DMS114 treated with DMSO at 0.1 percent for 48 hours (cell line): Measurements from ENCODE around the gene FAM83D.

Experiments
- DNase-seq: peaks from one replicate; lab custom pipeline; 2025; ENCODE audit not compliant: unreplicated experiment; lab: John Stamatoyannopoulos, UW

FAM83D gene

DNA sequence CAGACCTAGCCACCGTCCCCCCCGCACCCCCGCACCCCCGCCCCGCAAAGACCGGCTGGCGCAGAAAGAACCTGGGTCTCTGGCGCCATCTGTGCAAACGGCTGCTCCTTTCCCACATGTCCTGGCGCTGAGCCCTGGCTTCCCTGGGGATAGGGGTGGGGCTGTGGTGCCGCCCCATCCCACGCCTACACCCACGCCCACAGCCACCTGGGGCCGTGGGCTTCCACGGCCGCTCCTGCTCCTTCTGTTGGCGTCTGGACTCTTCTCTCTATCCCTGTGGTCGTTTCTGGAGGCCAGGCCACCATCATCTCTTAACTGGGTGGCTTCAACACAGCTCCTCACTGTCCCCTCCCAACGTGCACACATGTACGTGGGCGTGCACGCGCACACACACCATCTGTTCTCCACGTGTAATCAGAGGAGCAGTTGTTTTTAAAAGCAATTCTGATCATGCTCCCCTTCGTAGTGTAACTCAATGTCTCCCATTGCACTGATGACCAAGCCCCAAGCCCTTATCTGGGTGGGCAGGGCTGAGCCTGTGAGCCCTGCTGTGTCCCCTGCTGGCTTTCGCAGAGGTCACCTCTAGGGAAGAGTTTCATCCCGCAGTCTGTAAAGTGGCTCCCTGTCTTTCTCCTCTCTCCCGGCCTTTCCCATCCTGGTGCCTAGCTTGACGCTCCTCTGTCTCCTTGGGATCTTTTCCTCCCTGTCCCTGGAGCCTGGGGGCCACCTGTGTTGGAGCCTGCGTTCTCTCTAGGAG is 31.9 kb upstream of the FAM83D start:
- no peak for DNase-seq

DNA sequence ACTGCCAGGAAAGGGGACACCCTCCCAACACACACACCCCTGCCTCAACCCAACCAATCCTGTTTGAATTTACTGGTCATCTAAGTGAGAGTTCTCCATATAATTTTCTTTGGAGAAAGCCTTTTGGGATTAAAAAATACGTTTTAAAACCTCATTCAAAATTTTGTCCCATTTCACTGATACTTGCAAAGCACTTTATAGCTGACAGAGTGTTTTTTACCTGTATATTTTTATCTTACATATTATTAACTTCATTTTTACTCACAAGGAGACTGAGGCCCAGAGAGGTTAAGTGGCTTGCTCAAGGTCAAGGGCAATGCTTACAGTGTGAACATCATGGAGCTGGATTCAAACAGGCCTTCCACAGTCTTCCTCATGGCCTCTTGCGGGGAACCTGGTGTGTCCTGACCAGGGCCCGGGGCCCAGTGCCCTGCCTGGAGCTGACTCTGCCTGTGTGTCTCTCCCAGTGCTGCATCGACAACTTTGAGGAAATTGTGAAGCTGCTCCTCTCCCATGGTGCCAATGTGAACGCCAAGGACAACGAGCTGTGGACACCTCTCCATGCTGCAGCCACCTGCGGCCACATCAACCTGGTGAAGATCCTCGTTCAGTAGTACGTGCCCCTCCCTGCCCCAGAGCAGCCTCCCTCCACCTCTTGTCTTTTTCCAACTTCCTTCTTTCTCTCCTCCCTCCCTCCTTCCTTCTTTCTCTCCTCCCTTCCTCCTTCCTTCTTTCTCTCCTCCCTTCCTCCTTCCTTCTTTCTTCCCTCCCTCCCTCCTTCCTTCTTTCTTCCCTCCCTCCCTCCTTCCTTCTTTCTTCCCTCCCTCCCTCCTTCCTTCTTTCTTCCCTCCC is 30.9 kb upstream of the FAM83D start:
- DNase-seq = no peak

DNA sequence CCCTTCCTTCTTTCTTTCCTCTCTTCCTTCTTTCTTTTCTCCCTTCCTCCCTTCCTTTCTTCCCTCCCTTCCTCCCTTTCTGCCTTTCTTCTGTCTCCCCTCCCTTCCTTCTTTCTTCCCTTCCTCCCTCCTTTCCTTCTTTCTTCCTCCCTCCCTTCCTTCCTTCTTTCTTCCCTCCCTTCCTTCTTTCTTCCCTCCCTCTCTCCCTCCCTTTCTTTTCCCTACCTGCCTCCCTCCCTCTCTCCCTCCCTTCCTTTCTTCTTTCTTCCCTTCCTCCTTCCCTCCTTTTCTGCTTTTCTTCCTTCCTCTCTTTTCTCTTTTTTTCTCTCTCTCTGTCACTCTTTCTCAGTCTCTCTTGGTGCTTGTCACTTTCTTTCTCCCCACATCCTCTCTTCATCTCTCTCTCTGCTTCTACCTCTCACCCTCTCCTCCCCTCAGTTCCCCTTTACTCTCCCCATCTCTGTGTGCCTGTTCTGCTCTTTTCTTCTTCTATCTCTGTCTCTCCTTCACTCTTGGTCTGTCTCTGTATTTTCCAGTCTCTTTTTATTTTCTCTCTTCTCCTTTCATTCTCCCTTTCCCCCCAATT is 30.1 kb upstream of the FAM83D start:
- no peak for DNase-seq

DNA sequence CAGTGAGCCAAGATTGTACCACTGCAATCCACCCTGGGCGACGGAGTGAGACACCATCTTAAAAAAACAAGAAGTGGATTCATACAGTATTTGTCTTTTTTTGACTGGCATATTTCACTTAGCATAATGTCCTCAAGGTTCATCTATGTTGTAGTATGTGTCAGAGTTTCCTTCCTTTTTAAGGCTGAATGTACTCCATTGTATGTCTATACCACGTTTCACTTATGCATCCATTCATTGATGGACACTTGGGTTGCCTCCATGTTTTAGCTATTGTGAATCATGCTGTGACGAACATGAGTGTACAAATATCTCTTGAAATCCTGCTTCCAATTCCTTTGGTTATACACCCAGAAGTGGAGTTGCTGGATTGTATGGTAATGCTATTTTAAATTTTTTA is 28.9 kb upstream of the FAM83D start:
- no peak for DNase-seq

DNA sequence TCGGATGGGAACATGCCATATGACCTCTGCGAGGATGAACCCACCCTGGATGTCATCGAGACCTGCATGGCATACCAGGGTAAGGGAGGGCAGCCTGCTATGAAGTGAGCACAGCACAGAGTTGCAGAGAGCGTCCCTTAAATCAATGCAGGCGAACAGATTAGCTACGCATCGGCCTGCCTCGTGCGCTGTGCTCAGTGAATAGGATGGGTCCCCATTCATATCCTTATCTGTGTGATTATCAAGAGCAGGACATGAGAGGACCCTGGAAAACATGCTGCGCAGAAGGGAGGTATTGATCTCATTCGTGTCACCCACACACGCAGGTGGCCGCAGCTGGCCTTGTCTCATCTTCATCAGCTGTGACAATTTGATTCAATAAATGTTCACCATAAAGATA is 25.6 kb upstream of the FAM83D start:
- no peak for DNase-seq

GRCh38 chr20:38902601-38903000 is 23.6 kb upstream of the FAM83D start:
- no peak for DNase-seq

DNA sequence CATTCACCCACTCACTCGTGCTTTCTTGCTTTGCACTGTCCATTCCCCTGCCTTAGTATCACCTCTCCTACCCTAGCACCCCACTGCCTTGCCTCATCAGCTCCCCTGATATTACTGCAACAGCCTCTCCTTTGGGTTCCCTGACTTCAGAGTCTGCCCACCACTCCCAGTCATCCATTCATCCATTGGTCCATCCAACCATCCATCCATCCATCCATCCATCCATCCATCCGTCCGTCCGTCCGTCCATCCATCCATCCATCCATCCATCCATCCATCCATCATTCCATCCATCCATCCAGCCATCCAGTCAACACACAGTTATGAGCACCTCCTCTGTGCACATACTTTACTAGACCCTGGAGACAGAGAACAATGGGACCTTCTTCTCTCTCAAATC is 22.9 kb upstream of the FAM83D start:
- DNase-seq = no peak

GRCh38 chr20:38905375-38905774 is 20.8 kb upstream of the FAM83D start:
- no peak for DNase-seq

DNA sequence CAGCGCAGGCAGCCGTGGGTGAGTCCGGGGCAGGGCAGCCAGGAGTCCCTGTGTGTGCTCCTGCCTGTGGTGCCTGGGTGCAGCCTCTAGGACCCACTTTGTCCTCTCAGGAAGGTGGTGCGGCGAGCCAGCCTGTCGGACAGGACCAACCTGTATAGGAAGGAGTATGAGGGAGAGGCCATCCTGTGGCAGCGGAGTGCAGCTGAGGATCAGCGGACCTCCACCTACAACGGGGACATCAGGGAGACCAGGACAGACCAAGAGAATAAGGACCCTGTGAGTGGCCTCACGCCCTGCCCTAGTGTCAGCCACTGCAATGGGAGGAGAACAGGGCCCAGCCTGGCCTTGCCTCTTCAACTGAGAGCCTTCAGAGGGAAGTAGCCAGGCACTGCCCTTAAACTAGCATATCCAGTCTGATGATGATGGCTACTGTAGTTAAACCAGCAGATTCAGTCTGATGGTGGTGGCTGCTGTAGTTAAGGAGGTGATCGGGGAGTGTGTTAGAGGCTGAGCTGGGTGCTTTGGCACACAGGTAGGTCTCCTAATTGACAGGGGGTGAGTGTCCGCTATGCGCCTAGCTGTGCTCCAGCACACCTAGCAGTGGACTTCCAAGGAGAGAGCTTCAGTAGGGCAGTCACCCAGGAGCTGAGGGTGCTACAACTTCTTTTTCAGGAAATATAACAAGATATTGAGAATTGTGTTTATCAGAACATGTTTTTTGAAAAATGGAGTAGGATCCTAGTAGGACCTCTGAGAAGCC is 18.1 kb upstream of the FAM83D start:
- no peak for DNase-seq

DNA sequence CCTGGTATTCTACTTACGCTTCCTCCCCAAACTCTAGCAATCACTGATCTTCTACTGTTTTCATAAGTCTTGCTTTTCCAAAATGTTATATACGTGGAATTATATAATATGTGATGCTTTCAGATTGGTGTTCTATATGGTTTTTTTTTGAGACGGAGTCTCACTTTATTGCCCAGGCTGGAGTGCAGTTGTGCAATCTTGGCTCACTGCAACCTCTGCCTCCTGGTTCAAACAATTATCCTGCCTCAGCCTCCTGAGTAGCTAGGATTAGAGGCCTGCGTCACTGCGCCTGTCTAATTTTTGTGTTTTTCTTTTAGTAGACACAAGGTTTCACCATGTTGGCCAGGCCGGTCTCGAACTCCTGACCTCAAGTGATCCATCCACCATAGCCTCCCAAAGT is 10.9 kb upstream of the FAM83D start:
- no peak for DNase-seq

GRCh38 chr20:38917657-38918056 is 8.6 kb upstream of the FAM83D start:
- DNase-seq = no peak

DNA sequence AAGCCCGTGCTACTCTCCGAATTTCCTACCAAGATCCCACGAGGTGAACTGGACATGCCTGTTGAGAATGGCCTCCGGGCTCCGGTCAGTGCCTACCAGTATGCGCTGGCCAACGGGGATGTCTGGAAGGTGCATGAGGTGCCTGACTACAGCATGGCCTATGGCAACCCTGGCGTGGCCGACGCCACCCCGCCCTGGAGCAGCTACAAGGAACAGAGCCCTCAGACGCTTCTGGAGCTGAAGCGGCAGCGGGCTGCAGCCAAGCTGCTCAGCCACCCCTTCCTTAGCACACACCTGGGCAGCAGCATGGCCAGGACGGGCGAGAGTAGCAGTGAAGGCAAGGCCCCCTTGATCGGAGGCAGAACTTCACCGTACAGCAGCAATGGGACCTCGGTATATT is 8.0 kb upstream of the FAM83D start:
- DNase-seq = no peak

DNA sequence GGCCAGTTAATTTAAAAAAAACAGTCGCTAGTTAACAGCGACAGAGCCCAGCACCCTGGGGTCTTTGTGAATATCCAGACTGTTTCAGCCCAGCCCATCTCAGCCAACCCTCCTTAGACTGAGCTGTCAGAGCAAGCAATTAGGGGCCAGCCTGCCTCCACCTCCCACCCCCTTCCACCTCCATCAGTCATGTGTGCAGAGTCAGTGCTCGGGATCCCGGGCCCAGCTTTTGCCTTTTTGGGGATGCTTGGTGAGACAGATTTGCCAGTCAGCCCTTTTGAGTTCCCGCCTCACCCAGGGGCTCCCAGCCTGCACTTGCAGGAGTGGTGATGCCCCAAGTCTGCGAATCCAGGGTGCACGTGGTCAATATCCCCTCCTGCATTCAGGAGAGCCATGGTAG is 6.5 kb upstream of the FAM83D start:
- no peak for DNase-seq

DNA sequence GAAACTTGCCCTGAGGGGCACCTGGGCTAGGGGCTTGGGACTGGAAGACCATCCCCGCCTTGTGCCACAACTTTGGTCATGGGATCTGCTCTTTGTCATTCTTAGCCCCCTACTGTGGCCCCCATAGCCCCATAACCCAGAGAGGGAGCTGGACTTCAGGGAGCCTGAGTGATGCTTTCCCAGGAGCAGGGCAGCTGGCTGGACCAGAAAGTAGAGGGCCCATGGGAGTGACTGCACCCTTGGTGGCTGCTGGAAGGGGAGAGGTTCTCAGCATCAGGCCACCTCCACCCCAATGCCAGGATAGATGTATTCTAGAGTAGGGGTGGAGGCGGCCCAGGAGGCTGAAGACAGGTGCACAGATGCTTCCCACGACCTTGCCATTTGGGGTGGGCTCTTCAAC is 5.8 kb upstream of the FAM83D start:
- no peak for DNase-seq

- DNase-seq = no peak
Observed at GRCh38 chr20:38920851-38921250, 5.4 kb upstream of the FAM83D start.

DNA sequence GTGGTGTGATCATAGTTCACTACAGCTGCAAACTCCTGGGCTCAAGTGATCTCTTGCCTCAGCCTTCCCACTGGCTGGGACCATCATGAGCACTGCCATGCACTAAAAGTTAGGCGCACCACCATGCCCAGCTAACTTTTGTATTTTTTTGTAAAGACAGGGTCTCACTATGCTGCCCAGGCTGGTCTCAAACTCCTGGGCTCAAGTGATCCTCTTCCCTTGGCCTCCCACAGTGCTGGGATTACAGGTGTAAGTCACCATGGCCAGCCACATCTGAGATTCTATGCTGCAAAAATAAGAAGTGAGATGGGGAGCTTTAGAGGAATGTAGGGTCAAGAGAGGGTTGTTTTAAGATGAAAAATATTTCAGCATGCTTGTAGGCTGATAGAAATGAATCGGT is 1.5 kb upstream of the FAM83D start:
- DNase-seq = no peak

- no peak for DNase-seq
Observed at GRCh38 chr20:38926934-38927616, 858 bp downstream of the FAM83D start.

DNA sequence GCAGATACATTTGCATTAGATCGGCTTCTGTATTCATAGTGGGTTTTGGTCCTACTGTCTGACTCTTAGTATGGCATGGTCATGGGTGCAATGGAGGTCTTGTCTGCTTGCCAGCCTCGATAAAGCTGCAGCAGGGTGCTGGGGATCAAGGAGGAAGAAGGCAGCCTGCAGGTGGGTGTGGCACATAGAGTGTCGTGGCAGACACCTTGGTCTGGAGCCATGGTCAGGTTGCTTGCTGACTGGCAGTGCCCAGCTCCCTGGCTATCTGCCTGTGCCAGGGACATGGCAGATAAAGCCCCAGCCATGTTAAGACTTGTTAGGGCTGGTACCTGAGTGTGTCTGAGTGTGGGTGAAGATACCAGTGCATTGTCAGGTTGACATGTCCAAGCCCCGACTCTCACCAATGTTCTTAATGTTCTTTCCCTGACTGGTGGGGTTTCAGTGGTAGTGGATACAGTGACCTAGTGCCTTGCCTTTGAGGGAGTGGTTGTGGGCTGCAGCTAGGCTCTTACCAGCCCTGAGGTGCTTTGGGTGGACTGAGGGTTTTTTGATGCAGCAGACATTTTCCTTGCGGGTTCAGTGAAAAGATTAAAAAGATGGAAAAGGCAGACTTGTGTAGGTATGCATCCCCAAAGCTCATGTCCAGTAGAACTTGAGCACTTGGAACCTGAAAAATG is 1.8 kb downstream of the FAM83D start:
- DNase-seq = no peak

- DNase-seq = no peak
Observed at GRCh38 chr20:38930242-38930569, 4.0 kb downstream of the FAM83D start.

- no peak for DNase-seq
Observed at GRCh38 chr20:38931984-38932383, 5.8 kb downstream of the FAM83D start.
